Occipital lobe (tissue), 2 donors: ENCODE results near the gene DEFB114. TPM values are rescaled to one million over a fixed set of nuclear protein-coding genes. Genes with fewer than 3 reads are reported as not detected.
"Not testable (repeated sequence)": the region's sequence is repeated elsewhere in the genome, so short reads cannot be mapped to it uniquely, and the experiment has no call there.

Experiments used
- DNase-seq: peaks from one replicate; lab custom pipeline; 2025; lab: John Stamatoyannopoulos, UW
- total RNA-seq: library from RNA; depleted of rRNA; stranded (reverse); fragments of >200 nt; gene quantifications from one replicate; pipeline ENCODE4 v1.2.3, GENCODE V29; 2014

DEFB114 gene, protein sequence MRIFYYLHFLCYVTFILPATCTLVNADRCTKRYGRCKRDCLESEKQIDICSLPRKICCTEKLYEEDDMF
- not detected for total RNA-seq

GRCh38 chr6:49964064-49964463 is at the start of gene DEFB114:
Gene DEFB114 (minus strand): TSS chr6:49964164. CDS start chr6:49964105, 59 bp downstream.
- DNase-seq = no peak

GRCh38 chr6:50007819-50008218 is 43.9 kb upstream of the DEFB114 start:
- no peak for DNase-seq

DNA sequence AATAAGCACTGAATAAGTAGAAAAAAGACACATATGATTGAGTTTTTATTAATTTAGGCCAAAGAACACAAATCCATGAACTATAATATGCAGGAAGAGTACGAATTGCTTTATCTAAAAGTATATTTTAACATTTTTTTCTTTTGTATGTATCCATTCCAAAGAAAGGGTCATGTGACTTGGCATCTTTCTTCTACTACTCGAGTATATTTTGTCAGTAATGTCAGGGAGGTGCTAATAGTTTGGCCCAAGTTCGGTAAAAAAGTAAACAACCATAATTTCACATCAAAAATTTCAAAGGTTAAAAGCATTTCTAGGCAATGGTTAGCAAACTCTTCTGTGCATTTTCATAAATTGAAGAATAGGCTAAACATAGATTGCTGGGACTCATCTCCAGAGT is 39.2 kb upstream of the DEFB114 start:
- DNase-seq = no peak

DNA sequence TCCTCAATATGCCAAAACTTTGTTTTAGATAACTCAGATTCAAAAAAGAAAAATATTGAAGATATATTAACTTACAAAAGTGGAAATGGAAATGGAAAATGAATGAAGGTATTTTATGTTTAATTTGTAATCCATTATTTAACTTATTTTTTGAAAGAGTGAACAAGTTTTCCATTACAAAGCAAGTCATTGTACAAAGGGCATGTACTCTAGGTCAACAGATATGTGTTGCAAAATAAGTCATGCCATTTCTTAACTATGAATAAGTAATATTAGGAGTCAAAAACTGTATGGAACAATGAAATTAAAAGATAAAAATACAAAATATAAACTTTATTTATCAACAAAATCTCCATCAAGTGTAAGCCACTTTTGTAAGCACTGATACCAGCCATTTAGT is 31.3 kb upstream of the DEFB114 start:
- DNase-seq = no peak

DNA sequence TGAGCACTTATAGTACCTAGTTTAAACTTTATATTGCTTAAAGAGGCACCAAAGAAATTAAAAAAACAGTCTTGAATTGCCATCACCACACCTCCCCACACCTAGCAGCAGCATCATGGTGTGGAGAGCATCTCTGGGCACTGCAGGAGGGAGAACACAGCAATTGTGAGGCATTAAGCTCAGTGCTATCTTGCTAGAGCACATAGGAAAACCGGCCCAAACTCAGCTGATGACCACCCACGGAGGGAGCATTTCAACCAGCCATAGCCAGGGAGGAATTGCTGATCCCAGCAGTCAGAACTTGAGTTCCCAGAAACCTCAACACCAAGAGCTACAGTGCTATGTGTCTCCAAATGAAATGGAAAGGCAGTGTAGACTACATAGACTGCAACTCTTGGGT is 24.9 kb upstream of the DEFB114 start:
- no peak for DNase-seq

DNA sequence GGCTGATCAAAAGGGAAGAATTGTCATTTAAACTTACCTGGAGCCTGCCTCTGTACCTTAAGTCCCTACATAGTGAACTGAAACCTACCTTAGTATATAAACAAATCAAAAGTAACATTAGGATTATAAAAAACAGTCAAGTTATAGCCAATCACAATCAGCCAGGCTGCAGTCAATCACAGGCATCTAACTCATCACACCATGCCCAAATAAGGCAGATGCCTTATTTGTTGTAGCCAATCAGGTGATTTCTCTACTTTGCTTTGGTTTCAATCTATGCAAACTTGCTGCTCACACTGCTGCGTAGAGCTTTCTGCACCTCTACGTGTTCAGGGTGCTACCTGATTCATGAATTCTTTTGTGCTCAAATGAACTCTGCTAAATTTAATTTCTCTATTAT is 23.8 kb upstream of the DEFB114 start:
- no peak for DNase-seq

DNA sequence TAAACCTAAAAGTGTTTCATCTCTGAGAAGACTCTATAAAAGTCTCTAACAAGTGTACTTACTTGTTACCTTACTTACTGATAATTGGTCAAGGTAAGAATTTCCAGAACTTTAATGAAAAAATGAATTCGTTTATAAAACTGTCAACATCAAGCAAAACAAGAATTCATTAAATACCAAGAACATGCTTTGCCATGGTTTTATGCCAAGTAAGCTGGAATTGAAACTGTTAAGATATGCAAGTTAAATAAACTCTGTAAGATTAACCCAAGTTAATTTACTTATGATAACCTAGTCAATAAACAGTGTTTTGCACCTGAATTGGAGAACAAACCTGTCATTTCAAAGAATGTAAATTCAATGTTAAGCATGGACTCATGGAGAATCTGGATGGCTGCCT is 22.6 kb upstream of the DEFB114 start:
- DNase-seq = no peak

DNA sequence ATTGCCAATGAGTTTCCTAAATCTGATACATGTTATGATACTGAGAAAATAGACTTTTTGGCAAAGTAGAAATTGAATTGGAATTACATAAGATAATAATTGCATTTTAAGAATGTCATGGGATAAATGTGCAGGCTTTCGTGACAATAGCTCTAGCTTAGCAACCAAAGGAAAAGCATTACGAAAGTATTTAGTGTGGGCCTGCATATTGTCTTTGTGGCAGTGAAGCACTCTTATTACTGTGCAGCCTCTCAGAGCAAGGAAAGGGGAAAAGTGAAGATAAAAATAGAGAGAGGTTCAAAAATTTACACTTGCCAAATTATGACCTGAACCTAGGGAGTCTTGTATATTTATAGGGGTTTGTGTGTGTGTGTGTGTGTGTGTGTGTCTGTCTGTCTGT is 18.1 kb upstream of the DEFB114 start:
- DNase-seq = no peak

DNA sequence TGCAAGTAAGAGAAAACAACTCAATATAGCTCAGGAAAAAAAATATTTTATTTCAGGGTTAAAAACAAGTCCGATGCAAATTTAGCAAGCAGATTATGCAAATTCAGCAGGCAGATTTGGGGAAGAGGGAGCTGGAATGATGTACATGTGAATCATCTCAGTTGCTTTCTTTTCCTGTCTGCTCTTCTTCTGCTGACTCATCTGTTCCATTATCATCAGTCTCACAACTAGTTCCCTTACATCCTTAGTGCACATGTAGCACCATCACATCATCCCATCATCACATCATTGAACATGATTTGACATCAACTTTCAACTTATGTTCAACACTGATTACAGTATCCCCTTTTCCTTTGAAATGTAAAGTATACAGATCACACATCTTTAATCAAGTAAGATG is 16.9 kb upstream of the DEFB114 start:
- no peak for DNase-seq

DNA sequence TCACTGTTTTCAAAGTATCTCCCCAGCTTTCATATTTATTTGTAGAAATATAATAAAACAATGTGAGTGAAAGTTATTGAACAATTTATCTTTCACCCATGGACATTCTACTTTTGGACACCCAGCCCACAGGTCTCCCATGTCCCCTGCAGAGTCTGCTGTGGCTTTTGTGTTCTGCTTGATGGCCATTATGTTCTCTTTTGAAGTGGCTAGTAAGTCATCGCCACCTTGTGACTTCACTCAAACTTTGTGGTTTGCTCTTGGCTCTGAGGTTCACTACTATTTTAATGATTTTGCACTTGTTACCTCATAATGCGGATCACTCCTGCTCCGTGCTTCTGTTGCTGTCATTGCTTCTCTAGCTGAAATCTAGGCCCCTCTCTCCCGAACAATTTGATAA is 15.6 kb upstream of the DEFB114 start:
- DNase-seq = no peak

DNA sequence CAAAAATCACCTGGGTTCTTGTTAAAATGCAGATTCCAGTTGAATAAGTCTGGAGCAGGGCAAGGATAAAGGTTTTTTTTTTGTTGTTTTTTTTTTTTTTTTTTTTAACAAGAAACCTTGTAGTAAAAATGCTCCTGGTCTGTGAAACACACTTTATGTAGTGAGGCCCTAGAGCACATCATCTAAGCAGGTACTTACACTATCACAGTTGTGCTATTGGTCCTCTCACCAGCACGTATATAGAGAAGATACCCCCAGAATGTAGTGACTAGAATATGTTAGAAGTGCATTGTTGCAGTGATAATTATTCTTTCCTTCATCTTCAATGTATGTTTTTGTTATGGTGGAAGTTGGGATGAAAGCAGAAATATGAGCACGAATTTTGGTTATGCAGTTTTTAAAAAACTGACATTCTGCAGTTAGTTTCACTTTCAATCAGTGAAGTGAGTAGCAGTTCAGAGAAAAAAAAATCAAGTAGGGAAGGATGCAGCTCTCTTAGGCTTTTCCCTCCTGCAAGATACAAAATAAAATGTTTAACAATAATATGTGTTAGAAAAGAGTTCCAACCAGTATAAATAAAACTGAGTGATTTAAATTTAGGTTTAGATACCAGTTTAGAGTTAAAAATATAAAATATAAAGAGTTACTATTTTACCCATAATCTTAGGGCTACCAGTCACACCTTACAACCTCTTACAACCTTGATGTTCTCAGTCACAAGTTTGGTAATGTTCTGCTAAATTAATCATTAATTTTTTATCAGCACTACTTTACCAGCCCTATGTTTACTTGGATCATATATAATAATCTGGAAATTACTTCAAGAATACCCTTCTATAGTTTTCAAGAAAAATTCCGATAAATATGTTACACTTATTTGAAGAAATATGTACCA is 14.6 kb upstream of the DEFB114 start:
- DNase-seq = no peak

GRCh38 chr6:49969605-49970004 is 5.6 kb upstream of the DEFB114 start, which contains the start of gene DEFB113:
Gene DEFB113 (minus strand): TSS chr6:49969625. CDS start chr6:49969625, 0 bp downstream.
- no peak for DNase-seq

- DNase-seq = no peak
These were observed 2.9 kb upstream of the DEFB114 start for GRCh38 chr6:49966823-49967222.

DNA sequence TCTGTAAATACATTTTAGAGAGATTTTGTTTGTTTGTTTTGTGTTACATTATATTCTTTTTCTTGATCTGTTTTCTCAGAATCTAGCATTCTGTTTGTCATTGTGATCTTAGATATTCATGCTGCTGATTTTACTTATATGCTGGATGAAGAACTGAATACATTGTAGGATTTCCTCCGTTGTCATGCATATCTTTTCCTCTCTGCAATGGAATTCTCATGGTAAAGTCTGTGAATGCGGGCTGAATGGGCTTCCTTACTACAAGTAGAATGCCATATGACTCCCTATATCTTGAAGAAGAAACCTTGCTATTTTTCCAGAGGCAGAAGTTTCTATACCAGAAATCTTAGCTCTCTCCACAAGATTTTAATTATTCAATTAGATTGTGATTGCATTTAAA is 2.4 kb upstream of the DEFB114 start:
- no peak for DNase-seq

DNA sequence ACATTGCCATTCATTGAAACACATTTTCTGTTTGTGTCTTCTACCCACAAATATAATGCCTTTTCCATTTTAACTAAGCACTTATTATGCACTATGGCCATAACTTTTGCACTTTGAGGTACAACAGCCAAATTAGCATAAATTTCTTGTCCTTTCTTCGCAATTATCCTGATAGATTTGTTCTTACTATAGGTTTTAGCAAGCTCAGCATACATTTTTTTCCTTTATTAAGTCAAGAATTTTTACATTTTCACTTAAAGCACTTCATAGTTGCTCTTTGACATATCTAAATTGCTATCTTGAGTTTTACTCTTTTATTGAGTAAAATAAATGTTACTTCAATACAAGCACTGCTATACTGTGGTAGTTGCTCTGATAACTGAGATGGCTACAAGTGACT is 5.8 kb downstream of the DEFB114 start:
- no peak for DNase-seq

- no peak for DNase-seq
These were observed 8.1 kb downstream of the DEFB114 start for GRCh38 chr6:49955847-49956246.

- no peak for DNase-seq
These were observed 12.0 kb downstream of the DEFB114 start for GRCh38 chr6:49951926-49952325.

DNA sequence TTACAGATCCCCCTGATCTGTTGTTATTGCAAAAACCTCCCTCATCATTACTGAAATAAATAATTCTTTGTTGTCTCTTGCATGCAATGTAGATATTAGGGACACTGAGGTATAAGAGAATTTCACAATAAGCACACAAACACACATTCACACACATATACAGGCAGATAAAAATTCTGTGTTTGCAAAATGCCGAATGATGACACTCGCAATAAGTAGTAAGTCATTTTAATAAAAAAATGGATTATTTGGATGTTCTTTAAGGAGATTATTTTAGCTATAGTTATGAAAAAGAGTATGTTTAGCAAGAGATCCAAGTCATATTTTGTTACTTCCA is 13.6 kb downstream of the DEFB114 start:
- no peak for DNase-seq

DNA sequence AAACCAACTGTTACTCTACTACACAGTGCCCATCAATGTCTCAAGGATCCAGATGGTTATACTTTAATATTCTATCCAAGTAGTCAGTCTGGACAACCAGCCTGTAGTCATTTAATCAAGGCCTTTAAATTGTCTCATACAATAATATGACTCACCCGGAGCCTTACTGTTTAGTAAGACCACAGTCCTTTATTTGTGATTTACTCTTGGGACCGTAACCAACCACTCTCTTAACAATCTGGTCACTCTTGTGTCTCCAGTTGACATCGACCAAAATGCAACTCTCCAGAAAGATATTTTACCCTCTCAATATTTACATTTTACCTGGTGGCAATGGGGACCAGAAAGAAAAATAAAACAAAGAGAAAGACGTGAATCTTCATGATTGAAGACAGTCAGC is 14.9 kb downstream of the DEFB114 start:
- DNase-seq = no peak

DNA sequence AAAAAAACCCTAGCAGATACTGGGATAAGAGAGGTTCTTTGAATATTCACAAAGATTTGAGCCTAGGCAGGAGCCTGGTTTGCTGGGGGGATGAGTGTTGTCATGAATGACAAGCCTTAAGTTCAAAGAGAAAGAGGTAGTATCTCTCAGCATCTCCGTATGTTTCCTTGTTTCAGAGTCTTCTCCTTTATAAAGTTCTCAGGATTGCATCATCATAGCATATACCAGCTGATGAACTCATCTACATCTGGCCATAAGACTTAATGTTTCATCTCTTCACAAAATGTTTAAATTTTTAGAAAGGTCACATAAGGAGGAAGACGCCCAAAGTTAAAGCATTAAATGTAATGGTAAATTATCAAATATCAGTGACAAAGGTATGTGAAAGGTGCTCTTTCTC is 17.1 kb downstream of the DEFB114 start:
- DNase-seq = no peak

GRCh38 chr6:49944068-49944467 is 19.9 kb downstream of the DEFB114 start:
- DNase-seq = not testable (repeated sequence)

- DNase-seq = no peak
These were observed 23.9 kb downstream of the DEFB114 start for GRCh38 chr6:49939993-49940498.

- DNase-seq = no peak
These were observed 26.2 kb downstream of the DEFB114 start for GRCh38 chr6:49937811-49938210.
